Umbilical cord (tissue), 2 donors: Measurements from ENCODE around the gene OR5A1. TPM values are rescaled to one million over a fixed set of nuclear protein-coding genes. Genes with fewer than 3 reads are reported as not detected.
A peak's percentile ranks its signal among the peaks of the same experiment; 100 is the strongest.
"Not testable (repeated sequence)": the region's sequence is repeated elsewhere in the genome, so short reads cannot be mapped to it uniquely, and the experiment has no call there.

Experiments used
- DNase-seq: peaks from one replicate; pipeline ENCODE4 v3.0.0-alpha.2; 2015; ENCODE audit warnings: low spot score
- total RNA-seq: library from RNA; depleted of rRNA; stranded (reverse); fragments of >200 nt; gene quantifications from one replicate; pipeline ENCODE4 v1.2.3, GENCODE V29; 2014; ENCODE audit warnings: low replicate concordance; ENCODE audit not compliant: insufficient read depth

The OR5A1 gene
- total RNA-seq, result 2.2 TPM

- DNase-seq, result no peak
Measured at GRCh38 chr11:59436169-59436568, at the start of gene OR5A1. Gene OR5A1, plus strand, starts transcription at chr11:59436469. Its CDS starts 6,700 bp downstream, at chr11:59443169.

- DNase-seq, result no peak
Measured at GRCh38 chr11:59394186-59394585, 42.1 kb upstream of the OR5A1 start.

GRCh38 chr11:59400461-59401261, 35.6 kb upstream of the OR5A1 start:
- DNase-seq, result no peak

- DNase-seq, result no peak
Measured at GRCh38 chr11:59401262-59401552, 35.1 kb upstream of the OR5A1 start.

- DNase-seq, result no peak
Measured at GRCh38 chr11:59403546-59403945, 32.7 kb upstream of the OR5A1 start.

- DNase-seq, result no peak
Measured at GRCh38 chr11:59413646-59414045, 22.6 kb upstream of the OR5A1 start.

- DNase-seq, result no peak
Measured at GRCh38 chr11:59415111-59415510, 21.2 kb upstream of the OR5A1 start.

GRCh38 chr11:59416613-59417012, 19.7 kb upstream of the OR5A1 start:
- DNase-seq, result no peak

- peak; percentile 3 for DNase-seq
Measured at GRCh38 chr11:59417023-59417422, 19.2 kb upstream of the OR5A1 start.

GRCh38 chr11:59418156-59418555, 18.1 kb upstream of the OR5A1 start:
- peak; percentile 5 for DNase-seq

- no peak for DNase-seq
Measured at GRCh38 chr11:59423835-59424234, 12.4 kb upstream of the OR5A1 start.

GRCh38 chr11:59425131-59425530, 11.1 kb upstream of the OR5A1 start:
- DNase-seq, result no peak

GRCh38 chr11:59426361-59427067, 9.8 kb upstream of the OR5A1 start, which contains the start of gene OR5A2:
Gene OR5A2, minus strand, starts transcription at chr11:59426413. Its CDS starts 3,460 bp downstream, at chr11:59422953.
- no peak for DNase-seq

GRCh38 chr11:59427068-59427382, 9.2 kb upstream of the OR5A1 start:
- no peak for DNase-seq

- DNase-seq, result peak; percentile 24
Measured at GRCh38 chr11:59429924-59430516, 6.2 kb upstream of the OR5A1 start.

GRCh38 chr11:59437770-59438169, 1.5 kb downstream of the OR5A1 start:
- DNase-seq, result no peak

GRCh38 chr11:59445624-59446023, 9.4 kb downstream of the OR5A1 start:
- not testable (repeated sequence) for DNase-seq

- DNase-seq, result no peak
Measured at GRCh38 chr11:59448484-59448883, 12.2 kb downstream of the OR5A1 start.

- no peak for DNase-seq
Measured at GRCh38 chr11:59456661-59457060, 20.4 kb downstream of the OR5A1 start, which contains the start of gene OR4D6. Gene OR4D6, plus strand, starts transcription at chr11:59456961. Its CDS starts 0 bp downstream, at chr11:59456961.

- no peak for DNase-seq
Measured at GRCh38 chr11:59459916-59460315, 23.6 kb downstream of the OR5A1 start.

- DNase-seq, result peak; percentile 28
Measured at GRCh38 chr11:59463190-59463641, 26.9 kb downstream of the OR5A1 start.

GRCh38 chr11:59473015-59473414, 36.7 kb downstream of the OR5A1 start, which contains the start of gene OR4D10:
Gene OR4D10, plus strand, starts transcription at chr11:59473315. Its CDS starts 4,115 bp downstream, at chr11:59477430.
- DNase-seq, result no peak
